PC-3 (cell line): ENCODE data around the gene TCHP.

ENCODE experiments used
- EZH2phosphoT487 ChIP-seq: fragments of 300-600 bp; sonication (generic); IDR thresholded peaks from 2 replicates; pipeline ENCODE4 v1.6.1; 2018; ENCODE audit warnings: mild to moderate bottlenecking, antibody characterized with exemption, low read length, borderline replicate concordance
- TF ChIP-seq, protein P1 (sequence below): fragments of 300-600 bp; sonication (generic); conservative IDR thresholded peaks from 2 replicates; pipeline ENCODE4 v1.5.1; 2017; ENCODE audit warnings: antibody characterized with exemption, low read depth, mild to moderate bottlenecking, low read length

DNA sequence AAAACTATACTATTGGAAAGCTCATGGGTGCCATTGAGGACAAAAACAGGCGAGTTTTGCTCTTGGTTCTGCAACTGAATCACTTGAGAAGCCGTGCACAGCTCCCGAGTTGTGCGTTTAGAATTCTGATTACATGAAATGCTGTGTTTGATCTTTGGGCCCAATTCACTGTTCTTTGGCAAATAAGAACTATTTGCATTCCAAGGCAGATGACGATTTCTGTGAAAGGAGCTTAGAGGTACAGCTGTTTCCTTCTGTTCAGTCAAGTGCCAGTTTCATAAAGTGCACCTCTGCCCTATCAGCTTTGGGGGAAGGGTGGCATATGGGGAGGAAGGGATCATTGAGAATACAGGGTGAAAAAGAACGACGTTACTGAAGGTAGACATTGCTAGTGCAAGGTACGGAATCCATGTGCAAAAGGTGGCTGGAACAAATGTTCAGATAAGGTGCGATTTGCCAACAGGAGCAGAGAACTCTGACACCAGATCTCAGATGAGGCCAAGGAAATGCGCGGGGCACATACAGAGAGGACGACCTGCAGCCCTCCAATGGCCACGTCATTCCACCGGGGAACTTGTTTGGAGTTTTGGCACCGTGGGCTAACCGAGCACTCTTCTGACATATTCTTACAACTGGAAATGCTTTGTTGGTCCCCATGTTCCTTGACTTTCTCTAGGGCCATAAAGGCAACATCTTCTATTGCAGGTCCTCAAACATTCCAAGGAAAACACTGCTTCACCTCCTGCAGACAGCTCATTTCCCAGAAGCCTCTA, 30.1 kb downstream of the TCHP start:
- TF ChIP-seq, protein P1, sequence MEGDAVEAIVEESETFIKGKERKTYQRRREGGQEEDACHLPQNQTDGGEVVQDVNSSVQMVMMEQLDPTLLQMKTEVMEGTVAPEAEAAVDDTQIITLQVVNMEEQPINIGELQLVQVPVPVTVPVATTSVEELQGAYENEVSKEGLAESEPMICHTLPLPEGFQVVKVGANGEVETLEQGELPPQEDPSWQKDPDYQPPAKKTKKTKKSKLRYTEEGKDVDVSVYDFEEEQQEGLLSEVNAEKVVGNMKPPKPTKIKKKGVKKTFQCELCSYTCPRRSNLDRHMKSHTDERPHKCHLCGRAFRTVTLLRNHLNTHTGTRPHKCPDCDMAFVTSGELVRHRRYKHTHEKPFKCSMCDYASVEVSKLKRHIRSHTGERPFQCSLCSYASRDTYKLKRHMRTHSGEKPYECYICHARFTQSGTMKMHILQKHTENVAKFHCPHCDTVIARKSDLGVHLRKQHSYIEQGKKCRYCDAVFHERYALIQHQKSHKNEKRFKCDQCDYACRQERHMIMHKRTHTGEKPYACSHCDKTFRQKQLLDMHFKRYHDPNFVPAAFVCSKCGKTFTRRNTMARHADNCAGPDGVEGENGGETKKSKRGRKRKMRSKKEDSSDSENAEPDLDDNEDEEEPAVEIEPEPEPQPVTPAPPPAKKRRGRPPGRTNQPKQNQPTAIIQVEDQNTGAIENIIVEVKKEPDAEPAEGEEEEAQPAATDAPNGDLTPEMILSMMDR = no peak
- no peak for TF ChIP-seq EZH2phosphoT487
